HEK293 (cell line): Measurements from ENCODE around the gene AKT3.

Source experiments
- CTCF ChIA-PET: fragments of 350-600 bp; formaldehyde crosslinking; extraction: SDS; loops from one replicate; lab custom pipeline; 2021; ENCODE audit warnings: antibody characterized with exemption; lab: Yijun Ruan, JAX
- POLR2A ChIA-PET: fragments of 300-600 bp; formaldehyde crosslinking; extraction: SDS; loops from one replicate; lab custom pipeline; 2020; ENCODE audit warnings: antibody characterized with exemption, inconsistent platforms; lab: Yijun Ruan, JAX
- H3K27ac ChIP-seq: fragments of 200-500 bp; sonication (Bioruptor generic); 2 replicates; pipeline ENCODE4 v1.5.1; 2014; ENCODE audit warnings: low read depth, low read length, control low read depth, inconsistent platforms; ENCODE audit errors: extremely low read depth
- H3K36me3 ChIP-seq, 2 experiments: fragments of 200-500 bp in 1 of 2; sonication (Bioruptor generic) in 1 of 2; 1 replicate in 1 of 2; 2 replicates in 1 of 2; pipeline ENCODE4 v1.5.1; 2014 to 2017; ENCODE audit warnings: inconsistent platforms in 2 of 2, low read length in 2 of 2; ENCODE audit not compliant: control insufficient read depth in 2 of 2, insufficient read depth in 1 of 2
- H3K4me1 ChIP-seq: fragments of 200-500 bp; sonication (Bioruptor generic); 2 replicates; pipeline ENCODE4 v1.5.1; 2014; ENCODE audit warnings: mild to moderate bottlenecking, low read length, inconsistent platforms; ENCODE audit not compliant: control insufficient read depth, insufficient read depth
- H3K4me3 ChIP-seq: 2 replicates; pipeline ENCODE4 v1.5.1; 2011; ENCODE audit warnings: low read depth, mild to moderate bottlenecking, control low read depth, low read length, moderate library complexity
- H3K9me3 ChIP-seq: fragments of 200-500 bp; sonication (Bioruptor generic); 2 replicates; pipeline ENCODE4 v1.5.1; 2014; ENCODE audit warnings: low read depth, low read length, inconsistent platforms; ENCODE audit not compliant: control insufficient read depth, insufficient read depth
- GFI1B ChIP-seq: fragments of 450-650 bp; formaldehyde crosslinking; IDR thresholded peaks from 2 replicates; pipeline ENCODE4 v1.5.1; 2016; ENCODE audit warnings: missing biosample characterization, missing genetic modification characterization
- HOXD13 ChIP-seq: sonication (generic); formaldehyde crosslinking; IDR thresholded peaks from 2 replicates; pipeline ENCODE4 v1.8.0; 2022; ENCODE audit warnings: missing genetic modification reagents, borderline replicate concordance
- KLF1 ChIP-seq: fragments of 450-650 bp; formaldehyde crosslinking; IDR thresholded peaks from 2 replicates; pipeline ENCODE4 v1.5.1; 2016; ENCODE audit warnings: missing biosample characterization, missing genetic modification characterization
- OSR2 ChIP-seq: fragments of 450-650 bp; formaldehyde crosslinking; IDR thresholded peaks from 2 replicates; pipeline ENCODE4 v1.5.1; 2016; ENCODE audit warnings: missing biosample characterization, missing genetic modification characterization
- ZBTB21 ChIP-seq: fragments of 450-650 bp; formaldehyde crosslinking; IDR thresholded peaks from 2 replicates; pipeline ENCODE4 v1.5.1; 2017; ENCODE audit warnings: missing biosample characterization, missing genetic modification characterization
- ZNF114 ChIP-seq: fragments of 450-650 bp; formaldehyde crosslinking; IDR thresholded peaks from 2 replicates; pipeline ENCODE4 v1.5.0; 2017; ENCODE audit warnings: missing biosample characterization, missing genetic modification characterization
- ZNF138 ChIP-seq: fragments of 450-650 bp; formaldehyde crosslinking; IDR thresholded peaks from 2 replicates; pipeline ENCODE4 v1.5.1; 2016; ENCODE audit warnings: missing biosample characterization, missing genetic modification characterization, borderline replicate concordance
- ZNF2 ChIP-seq: fragments of 450-650 bp; formaldehyde crosslinking; IDR thresholded peaks from 2 replicates; pipeline ENCODE4 v1.5.1; 2016; ENCODE audit warnings: missing biosample characterization, missing genetic modification characterization
- ZNF221 ChIP-seq: fragments of 450-650 bp; formaldehyde crosslinking; IDR thresholded peaks from 2 replicates; pipeline ENCODE4 v1.5.1; 2017; ENCODE audit warnings: missing biosample characterization, missing genetic modification characterization, borderline replicate concordance
- ZNF394 ChIP-seq: fragments of 450-650 bp; formaldehyde crosslinking; IDR thresholded peaks from 2 replicates; pipeline ENCODE4 v1.5.1; 2016; ENCODE audit warnings: missing biosample characterization, missing genetic modification characterization, mild to moderate bottlenecking, moderate library complexity, borderline replicate concordance
- ZNF404 ChIP-seq: fragments of 450-650 bp; formaldehyde crosslinking; IDR thresholded peaks from 2 replicates; pipeline ENCODE4 v1.5.1; 2017; ENCODE audit warnings: missing biosample characterization, missing genetic modification characterization
- ZNF423 ChIP-seq: fragments of 450-650 bp; formaldehyde crosslinking; IDR thresholded peaks from 2 replicates; pipeline ENCODE4 v1.5.1; 2016; ENCODE audit warnings: missing biosample characterization, missing genetic modification characterization
- ZNF530 ChIP-seq: fragments of 450-650 bp; formaldehyde crosslinking; IDR thresholded peaks from 2 replicates; pipeline ENCODE4 v1.5.1; 2016; ENCODE audit warnings: low read depth, missing biosample characterization, missing genetic modification characterization
- ZNF548 ChIP-seq: fragments of 450-650 bp; formaldehyde crosslinking; IDR thresholded peaks from 2 replicates; pipeline ENCODE4 v1.5.1; 2016; ENCODE audit warnings: missing biosample characterization, missing genetic modification characterization
- ZNF549 ChIP-seq: fragments of 450-650 bp; IDR thresholded peaks from 2 replicates; pipeline ENCODE4 v1.5.1; 2018; ENCODE audit warnings: missing biosample characterization, missing genetic modification characterization, mild to moderate bottlenecking, inconsistent platforms, moderate library complexity
- ZNF555 ChIP-seq: fragments of 450-650 bp; formaldehyde crosslinking; conservative IDR thresholded peaks from 2 replicates; pipeline ENCODE4 v1.5.1; 2017; ENCODE audit warnings: missing biosample characterization, mild to moderate bottlenecking, missing genetic modification characterization, inconsistent platforms
- ZNF660 ChIP-seq: fragments of 450-650 bp; IDR thresholded peaks from 2 replicates; pipeline ENCODE4 v1.5.1; 2018; ENCODE audit warnings: missing biosample characterization, mild to moderate bottlenecking, missing genetic modification characterization
- ZNF677 ChIP-seq: fragments of 450-650 bp; IDR thresholded peaks from 2 replicates; pipeline ENCODE4 v1.5.0; 2018; ENCODE audit warnings: missing biosample characterization, mild to moderate bottlenecking, missing genetic modification characterization, moderate library complexity
- ZNF76 ChIP-seq: fragments of 450-650 bp; formaldehyde crosslinking; IDR thresholded peaks from 2 replicates; pipeline ENCODE4; 2016; ENCODE audit warnings: low read depth, missing biosample characterization, missing genetic modification characterization, borderline replicate concordance
- ZNF843 ChIP-seq: fragments of 450-650 bp; formaldehyde crosslinking; IDR thresholded peaks from 2 replicates; pipeline ENCODE4 v1.5.1; 2016; ENCODE audit warnings: missing biosample characterization, missing genetic modification characterization
- TF ChIP-seq, protein P1 (sequence below): fragments of 450-650 bp; formaldehyde crosslinking; IDR thresholded peaks from 2 replicates; pipeline ENCODE4 v1.5.1; 2017; ENCODE audit warnings: missing biosample characterization, missing genetic modification characterization
- TF ChIP-seq, protein P2 (sequence below): fragments of 450-650 bp; formaldehyde crosslinking; IDR thresholded peaks from 2 replicates; pipeline ENCODE4 v1.5.1; 2016; ENCODE audit warnings: missing biosample characterization, missing genetic modification characterization

Gene AKT3

GRCh38 chr1:243473227-243474135 lies 376.6 kb downstream of the AKT3 start (continued):
- TF ChIP-seq, protein P1, sequence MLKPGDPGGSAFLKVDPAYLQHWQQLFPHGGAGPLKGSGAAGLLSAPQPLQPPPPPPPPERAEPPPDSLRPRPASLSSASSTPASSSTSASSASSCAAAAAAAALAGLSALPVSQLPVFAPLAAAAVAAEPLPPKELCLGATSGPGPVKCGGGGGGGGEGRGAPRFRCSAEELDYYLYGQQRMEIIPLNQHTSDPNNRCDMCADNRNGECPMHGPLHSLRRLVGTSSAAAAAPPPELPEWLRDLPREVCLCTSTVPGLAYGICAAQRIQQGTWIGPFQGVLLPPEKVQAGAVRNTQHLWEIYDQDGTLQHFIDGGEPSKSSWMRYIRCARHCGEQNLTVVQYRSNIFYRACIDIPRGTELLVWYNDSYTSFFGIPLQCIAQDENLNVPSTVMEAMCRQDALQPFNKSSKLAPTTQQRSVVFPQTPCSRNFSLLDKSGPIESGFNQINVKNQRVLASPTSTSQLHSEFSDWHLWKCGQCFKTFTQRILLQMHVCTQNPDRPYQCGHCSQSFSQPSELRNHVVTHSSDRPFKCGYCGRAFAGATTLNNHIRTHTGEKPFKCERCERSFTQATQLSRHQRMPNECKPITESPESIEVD (tag by site-specific recombination) = no peak
- TF ChIP-seq GFI1B (tag by site-specific recombination) (no peak), OSR2 (tag by site-specific recombination) (no peak), ZNF660 (tag by site-specific recombination) (no peak), ZNF404 (tag by site-specific recombination) (no peak), ZNF843 (tag by site-specific recombination) (no peak)
- TF ChIP-seq, protein P2, sequence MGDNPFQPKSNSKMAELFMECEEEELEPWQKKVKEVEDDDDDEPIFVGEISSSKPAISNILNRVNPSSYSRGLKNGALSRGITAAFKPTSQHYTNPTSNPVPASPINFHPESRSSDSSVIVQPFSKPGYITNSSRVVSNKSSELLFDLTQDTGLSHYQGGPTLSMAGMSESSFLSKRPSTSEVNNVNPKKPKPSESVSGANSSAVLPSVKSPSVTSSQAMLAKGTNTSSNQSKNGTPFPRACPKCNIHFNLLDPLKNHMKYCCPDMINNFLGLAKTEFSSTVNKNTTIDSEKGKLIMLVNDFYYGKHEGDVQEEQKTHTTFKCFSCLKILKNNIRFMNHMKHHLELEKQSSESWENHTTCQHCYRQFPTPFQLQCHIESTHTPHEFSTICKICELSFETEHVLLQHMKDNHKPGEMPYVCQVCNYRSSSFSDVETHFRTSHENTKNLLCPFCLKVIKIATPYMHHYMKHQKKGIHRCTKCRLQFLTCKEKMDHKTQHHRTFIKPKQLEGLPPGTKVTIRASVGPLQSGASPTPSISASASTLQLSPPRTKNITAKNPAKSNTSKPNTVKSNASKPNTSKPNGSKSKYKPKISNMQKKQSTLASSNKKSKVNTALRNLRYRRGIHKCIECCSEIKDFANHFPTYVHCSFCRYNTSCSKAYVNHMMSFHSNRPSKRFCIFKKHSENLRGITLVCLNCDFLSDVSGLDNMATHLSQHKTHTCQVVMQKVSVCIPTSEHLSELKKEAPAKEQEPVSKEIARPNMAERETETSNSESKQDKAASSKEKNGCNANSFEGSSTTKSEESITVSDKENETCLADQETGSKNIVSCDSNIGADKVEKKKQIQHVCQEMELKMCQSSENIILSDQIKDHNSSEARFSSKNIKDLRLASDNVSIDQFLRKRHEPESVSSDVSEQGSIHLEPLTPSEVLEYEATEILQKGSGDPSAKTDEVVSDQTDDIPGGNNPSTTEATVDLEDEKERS (tag by site-specific recombination) = no peak

DNA sequence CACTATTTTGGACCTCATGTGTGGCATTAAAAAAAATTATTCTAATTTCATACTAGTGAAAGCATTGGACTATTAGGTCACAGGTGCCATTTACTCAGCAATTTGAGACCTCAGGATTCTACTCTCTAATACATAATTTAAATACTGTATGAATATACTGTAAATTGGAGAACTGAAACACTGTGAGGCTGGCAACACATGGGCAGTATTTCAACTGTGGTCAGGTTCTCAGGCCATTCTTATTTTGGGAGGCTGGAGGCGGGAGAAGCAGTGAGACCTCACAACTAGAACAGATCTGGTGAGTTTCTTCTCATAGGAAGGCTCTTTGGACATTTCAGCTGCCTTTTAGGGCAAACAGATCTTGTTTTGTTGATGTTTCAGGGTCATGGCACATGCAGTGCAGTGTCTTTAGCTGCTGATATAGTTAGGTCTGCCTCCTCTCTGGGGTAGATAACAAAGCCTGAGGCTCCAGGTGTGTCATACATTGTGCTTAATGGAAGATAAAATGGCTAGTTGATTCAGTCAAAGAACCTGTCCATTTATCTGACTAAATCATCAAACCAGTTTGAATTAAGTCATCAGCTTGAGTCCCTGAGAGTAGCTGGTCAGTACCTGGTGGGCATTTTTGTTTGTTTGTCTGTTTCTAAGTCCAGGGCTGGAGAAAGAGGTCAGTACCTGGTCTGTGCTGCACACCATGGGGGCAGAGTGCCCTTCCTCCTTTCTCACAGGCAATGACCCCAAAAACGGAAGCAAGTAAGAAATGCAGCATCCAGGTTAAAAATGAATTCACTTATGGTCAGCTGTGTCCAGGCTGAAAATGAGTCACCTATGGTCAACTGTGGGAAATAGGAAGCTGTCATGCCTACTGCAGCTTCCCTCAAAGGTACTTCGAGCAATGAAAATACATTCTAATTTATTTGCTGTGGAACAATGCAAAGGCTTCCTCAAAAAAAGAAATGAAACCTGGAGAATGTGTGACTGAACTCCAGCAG lies 378.0 kb downstream of the AKT3 start:
- Histone ChIP-seq H3K4me3 (no peak overlapping the region), H3K27ac (no peak overlapping the region), H3K36me3 (no peaks in the 10 kb centered on the region), H3K4me1 (no peaks in the 10 kb centered on the region), H3K9me3 (no peaks in the 10 kb centered on the region)
- CTCF ChIA-PET = interaction anchor here (0.5 to 0.8 kb wide), 2 partner anchors 16 to 221 kb away, joined by 3 to 5 read pairs; no protein-coding TSS in a partner anchor
- POLR2A ChIA-PET = no interaction called here
- TF ChIP-seq ZNF423 (tag by site-specific recombination) = no peak
- no peak for TF ChIP-seq HOXD13 (CRISPR knock-in tag)
- no peak for TF ChIP-seq ZNF394 (tag by site-specific recombination)
- TF ChIP-seq ZNF2 (tag by site-specific recombination) = no peak
- TF ChIP-seq ZNF221 (tag by site-specific recombination) = no peak
- no peak for TF ChIP-seq KLF1 (tag by site-specific recombination)
- TF ChIP-seq ZNF555 (tag by site-specific recombination) = no peak
- TF ChIP-seq ZNF677 (tag by site-specific recombination) = no peak
- no peak for TF ChIP-seq ZNF549 (tag by site-specific recombination)
- TF ChIP-seq ZBTB21 (tag by site-specific recombination) = no peak
- TF ChIP-seq ZNF548 (tag by site-specific recombination) = no peak
- no peak for TF ChIP-seq ZNF138 (tag by site-specific recombination)
- no peak for TF ChIP-seq ZNF76 (tag by site-specific recombination)
- no peak for TF ChIP-seq ZNF114 (tag by site-specific recombination)
- no peak for TF ChIP-seq ZNF530 (tag by site-specific recombination)
